Lung (tissue), 12 donors: ENCODE results near the gene ADGRG2. TPM values are rescaled to one million over a fixed set of nuclear protein-coding genes. Genes with fewer than 3 reads are reported as not detected.

Experiments used
- ATAC-seq: fragments of 200-7000 bp; cut with Tn5 transposase; one replicate; pipeline ENCODE4 v1.9.1; 2020; ENCODE audit warnings: moderate number of reproducible peaks; ENCODE audit not compliant: insufficient read depth, low FRiP score
- DNase-seq, 3 donors: peaks; one replicate each; pipeline ENCODE4 v3.0.0-alpha.2; 2013 to 2017
- H3K27ac ChIP-seq, 2 donors: one replicate each; pipeline ENCODE4 v1.5.1; 2013; ENCODE audit warnings: mild to moderate bottlenecking in 2 of 2, moderate library complexity in 2 of 2, control low read depth in 1 of 2, inconsistent platforms in 1 of 2, low read depth in 1 of 2, low read length in 1 of 2
- H3K27me3 ChIP-seq, 3 donors: one replicate each; pipeline ENCODE4 v1.5.1; 2013; ENCODE audit warnings: low read length in 2 of 3; ENCODE audit not compliant: control insufficient read depth in 3 of 3, insufficient read depth in 3 of 3
- H3K36me3 ChIP-seq, 4 donors: one replicate each; pipeline ENCODE4 v1.5.1; 2013; ENCODE audit warnings: low read length in 4 of 4, mild to moderate bottlenecking in 1 of 4, moderate library complexity in 1 of 4; ENCODE audit not compliant: control insufficient read depth in 4 of 4, insufficient read depth in 4 of 4
- H3K4me1 ChIP-seq, 5 donors: one replicate each; pipeline ENCODE4 v1.5.1; 2013; ENCODE audit warnings: low read length in 5 of 5, mild to moderate bottlenecking in 2 of 5, moderate library complexity in 1 of 5; ENCODE audit not compliant: control insufficient read depth in 5 of 5, insufficient read depth in 5 of 5
- H3K4me3 ChIP-seq: one replicate; pipeline ENCODE4 v1.5.1; 2013; ENCODE audit warnings: mild to moderate bottlenecking, control low read depth, moderate library complexity
- H3K9ac ChIP-seq, 2 donors: one replicate each; pipeline ENCODE4 v1.5.1; 2013; ENCODE audit warnings: low read length in 2 of 2, control low read depth in 1 of 2; ENCODE audit not compliant: insufficient read depth in 1 of 2
- H3K9me3 ChIP-seq, 4 donors: one replicate each; pipeline ENCODE4 v1.5.1; 2013; ENCODE audit warnings: low read length in 3 of 4, mild to moderate bottlenecking in 1 of 4, moderate library complexity in 1 of 4; ENCODE audit not compliant: control insufficient read depth in 4 of 4, insufficient read depth in 3 of 4
- CTCF ChIP-seq: IDR thresholded peaks from 2 replicates; pipeline ENCODE4 v1.5.1; 2012; ENCODE audit warnings: mild to moderate bottlenecking; ENCODE audit errors: control extremely low read depth, extremely low read depth
- WGBS, 2 donors: extraction: QIAGEN DNeasy Blood & Tissue Kit; methylation state at CpG; one replicate each; pipeline ENCODE4 v1.1.7; 2013; 5-methylcytosine and 5-hydroxymethylcytosine counted together
- polyA plus RNA-seq, 2 donors: library from polyadenylated mRNA; stranded (reverse); fragments of 200-250 nt; gene quantifications; one replicate each; pipeline ENCODE4 v1.2.1, GENCODE V29; 2013
- total RNA-seq, 2 donors: library from RNA; depleted of rRNA in 1 of 2; stranded (reverse); fragments of >200 nt in 1 of 2; gene quantifications; one replicate each; pipeline ENCODE4 v1.2.1, GENCODE V29; 2014 to 2021
- donor health status: control.
- donor health status: control.
- donor health status: Bipolar disorder and iron deficiency.
- donor health status: healthy.
- donor health status: DM: yes; HTN: yes; CAD: no.

The ADGRG2 gene
- total and polyA plus RNA-seq, 4 donors, result 0.24 to 10.5 (median 1.00) TPM

DNA sequence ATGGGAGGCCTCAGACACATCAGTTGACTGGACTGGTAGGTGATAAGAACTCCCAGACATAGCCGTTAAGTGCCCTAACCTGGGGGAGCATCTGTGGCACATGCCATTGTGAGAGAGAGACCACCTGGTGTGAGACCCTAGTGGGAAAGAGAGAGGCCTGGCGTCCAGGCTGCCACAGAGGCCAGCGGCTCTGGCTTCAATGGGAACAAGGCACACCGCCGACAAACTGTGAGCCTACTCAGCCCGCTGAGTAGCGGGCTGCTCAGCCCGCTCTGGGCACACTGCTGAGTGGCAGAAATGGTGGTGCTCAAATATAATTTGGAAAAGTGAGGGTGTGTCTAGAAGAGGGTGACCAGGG, 172.3 kb downstream of the ADGRG2 start:
- Histone ChIP-seq H3K4me1 (peaks cover 0 to 1% (median 0%) of the 10 kb centered on the region in 5 donors), H3K36me3 (peaks cover under 1 to 5% (median 4%) of the 10 kb centered on the region in 4 donors), H3K9ac (no peak overlapping the region), H3K27me3 (peaks cover 0 to 2% (median 0%) of the 10 kb centered on the region in 3 donors), H3K27ac (no peak overlapping the region), H3K4me3 (no peak overlapping the region), H3K9me3 (peaks cover 0 to 2% (median 0%) of the 10 kb centered on the region in 4 donors)
- 86 to 95% methylated on average over 8 of the region's 8 CpGs for WGBS, 2 donors
- no peak for TF ChIP-seq CTCF
- no peak for ATAC-seq
- no peak for DNase-seq

DNA sequence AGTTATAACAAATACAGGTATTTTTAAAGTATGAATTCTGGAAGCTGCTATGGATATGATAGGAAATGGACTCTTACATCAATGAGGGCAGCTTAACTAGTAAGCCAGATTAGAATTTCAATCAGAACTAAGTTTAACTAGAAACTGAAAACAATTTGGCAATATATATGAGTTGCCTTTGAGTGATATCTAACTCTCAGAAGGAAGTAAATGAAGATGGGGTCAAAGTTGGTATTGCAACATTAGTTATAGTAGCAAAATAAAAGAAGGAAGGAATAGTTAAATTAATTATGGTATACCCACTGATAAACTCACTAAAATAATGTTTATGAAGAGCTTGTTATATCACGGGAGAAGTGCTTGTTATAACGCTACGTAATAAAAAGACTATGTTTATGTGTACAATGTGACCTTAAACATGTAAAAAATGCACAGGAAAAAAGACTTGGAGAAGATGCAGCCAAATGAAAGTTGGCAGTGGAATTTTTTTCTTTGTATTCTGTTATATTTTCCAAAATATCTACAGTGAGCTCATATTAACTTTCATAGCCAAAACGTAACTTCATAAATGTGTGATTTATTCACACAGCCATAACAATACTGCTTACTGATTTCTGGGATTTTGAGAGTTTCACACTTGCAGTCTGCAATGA, 172.9 kb downstream of the ADGRG2 start:
- H3K9me3 ChIP-seq, result peaks cover 0 to 2% (median 0%) of the 10 kb centered on the region in 4 donors
- DNase-seq, result no peak
- peaks cover 3 to 5% (median 5%) of the 10 kb centered on the region in 4 donors for H3K36me3 ChIP-seq
- H3K27ac ChIP-seq, result no peak overlapping the region
- ATAC-seq, result no peak
- no peak overlapping the region for H3K9ac ChIP-seq
- WGBS, 2 donors, result 80 to 89% methylated on average over 4 of the region's 4 CpGs
- no peak for TF ChIP-seq CTCF
- H3K4me1 ChIP-seq, result peaks cover 0 to 1% (median 0%) of the 10 kb centered on the region in 5 donors
- peaks cover 0 to 2% (median 0%) of the 10 kb centered on the region in 3 donors for H3K27me3 ChIP-seq
- H3K4me3 ChIP-seq, result no peak overlapping the region

DNA sequence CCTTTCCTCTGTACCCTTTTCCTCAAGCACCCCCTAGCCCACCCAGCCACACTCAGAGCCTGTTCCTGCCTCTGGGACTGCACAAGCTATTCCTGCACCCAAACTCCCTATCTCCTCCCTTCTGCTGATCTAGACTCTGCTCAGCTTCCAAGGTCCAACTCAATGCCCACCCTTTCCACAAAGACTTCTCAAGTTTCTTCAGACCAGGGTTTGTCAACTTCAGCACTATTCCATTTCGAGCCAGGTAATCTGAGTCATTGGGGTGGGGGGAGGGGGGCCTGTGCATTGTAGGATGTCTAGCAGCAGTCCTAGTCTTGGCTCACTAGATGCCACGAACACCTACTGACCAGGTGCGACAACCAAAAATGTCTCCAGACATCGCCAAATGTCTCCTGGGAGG, 175.7 kb downstream of the ADGRG2 start:
- Histone ChIP-seq H3K4me3 (no peak overlapping the region), H3K27me3 (peaks cover 0 to 2% (median 0%) of the 10 kb centered on the region in 3 donors), H3K4me1 (no peaks in the 10 kb centered on the region), H3K9ac (no peak overlapping the region), H3K27ac (no peak overlapping the region), H3K36me3 (peaks cover 4 to 5% (median 5%) of the 10 kb centered on the region in 4 donors), H3K9me3 (no peaks in the 10 kb centered on the region)
- TF ChIP-seq CTCF, result no peak
- WGBS, 2 donors, result 88 to 98% methylated on average over 4 of the region's 4 CpGs
- DNase-seq (no peak), ATAC-seq (no peak)
